Right renal cortex interstitium (tissue), 3 donors: Measurements from ENCODE around the gene MPC1. TPM values are rescaled to one million over a fixed set of nuclear protein-coding genes. Genes with fewer than 3 reads are reported as not detected.
A peak's percentile ranks its signal among the peaks of the same experiment; 100 is the strongest.
"Not testable (repeated sequence)": the region's sequence is repeated elsewhere in the genome, so short reads cannot be mapped to it uniquely, and the experiment has no call there.

Source experiments
- DNase-seq, 3 donors: peaks; one replicate each; pipeline ENCODE4 v3.0.0-alpha.2; 2013; ENCODE audit warnings: low read depth in 3 of 3, low spot score in 2 of 3
- polyA plus RNA-seq, 3 donors: library from polyadenylated mRNA; unstranded; fragments of 120-200 nt; gene quantifications; one replicate each; pipeline ENCODE4 v1.2.1, GENCODE V29; 2013; ENCODE audit not compliant: insufficient read length in 3 of 3

Gene MPC1
- polyA plus RNA-seq, 3 donors, result 73.7 to 84.1 (median 82.6) TPM

DNA sequence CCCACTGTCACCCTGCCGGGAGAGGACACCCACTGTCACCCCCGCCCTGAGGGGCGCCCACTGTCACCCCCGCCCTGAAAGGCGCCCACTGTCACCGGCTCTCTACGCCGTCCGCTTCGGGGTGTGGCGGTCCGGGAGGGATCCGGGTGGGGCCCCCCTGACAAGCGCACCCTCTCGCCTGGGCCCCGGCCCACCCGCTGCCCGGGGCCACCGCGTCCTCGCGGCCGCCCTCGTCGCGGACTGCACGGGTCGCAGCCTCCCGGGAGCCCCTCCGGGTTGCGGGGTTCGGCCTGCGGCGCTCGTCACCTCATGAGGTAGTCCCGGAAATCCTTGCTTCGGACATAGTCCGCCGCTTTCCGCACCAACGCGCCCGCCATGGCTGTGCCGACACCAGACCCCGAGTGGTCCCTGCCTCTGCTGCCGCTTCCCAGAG is 224 bp downstream of the MPC1 start:
- DNase-seq, result no peak

- DNase-seq, result peak in 2 of 3 donors; percentile 47 to 49
These were observed 824 bp downstream of the MPC1 start for GRCh38 chr6:166381733-166382499.

- DNase-seq, result no peak
These were observed 1.4 kb downstream of the MPC1 start for GRCh38 chr6:166381381-166381732.

DNA sequence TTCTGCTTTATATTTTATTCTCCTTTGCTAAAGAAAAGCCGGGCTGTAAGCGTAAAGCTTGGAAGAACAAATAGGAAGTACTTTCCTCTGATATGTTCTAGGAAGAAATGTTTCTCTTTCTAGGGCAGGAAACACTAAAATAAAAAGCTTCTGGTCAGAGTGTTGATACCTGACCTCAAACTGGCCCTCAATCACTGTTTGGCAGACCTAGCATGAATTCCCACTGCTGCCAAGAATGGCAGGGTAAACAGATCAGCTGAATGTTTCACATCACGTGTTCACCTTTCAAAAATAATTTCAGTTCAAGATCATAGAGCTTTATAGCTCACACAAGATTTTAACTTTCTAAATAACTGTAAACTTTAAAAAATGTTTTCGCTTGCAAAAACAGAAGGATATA is 2.9 kb downstream of the MPC1 start:
- no peak for DNase-seq

DNA sequence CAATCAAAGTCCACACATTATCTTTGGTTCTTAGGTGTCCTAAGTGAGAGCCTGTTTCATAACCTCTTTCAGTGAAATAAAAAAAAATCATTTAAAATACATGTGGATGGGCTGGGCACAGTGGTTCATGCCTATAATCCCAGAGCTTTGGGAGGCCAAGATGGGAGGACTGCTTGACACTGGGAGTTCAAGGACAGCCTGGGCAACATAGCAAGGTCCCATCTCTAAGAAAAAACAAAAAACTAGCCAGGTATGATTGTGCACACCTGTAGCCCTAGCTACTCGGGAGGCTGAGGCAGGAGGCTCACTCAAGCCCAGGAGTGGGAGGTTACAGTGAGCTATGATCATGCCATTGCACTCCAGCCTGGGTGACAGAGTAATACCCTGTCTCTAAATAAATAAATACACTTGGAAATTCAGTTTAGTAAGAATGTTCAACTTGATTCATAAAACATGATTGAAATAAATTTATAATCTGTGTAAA is 3.6 kb downstream of the MPC1 start:
- DNase-seq, result no peak

DNA sequence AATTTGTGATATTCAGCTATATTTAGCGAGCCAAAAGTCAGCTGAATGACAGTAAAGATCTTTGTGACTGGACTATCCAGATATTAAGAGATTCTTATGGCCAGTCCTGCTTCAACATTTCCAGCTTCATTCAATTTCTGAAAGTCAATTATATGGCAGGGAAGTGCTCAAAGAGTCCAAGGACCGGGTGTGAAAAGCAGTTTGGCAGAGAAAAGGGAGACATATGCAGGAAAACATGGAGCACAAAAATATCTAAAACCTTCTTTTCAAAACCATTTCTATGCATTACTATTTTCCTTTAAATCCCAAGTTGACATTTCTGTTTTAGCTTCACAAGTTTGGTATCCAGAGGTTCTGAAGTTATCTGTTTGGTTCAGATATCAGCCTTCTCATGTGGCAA is 5.0 kb downstream of the MPC1 start:
- no peak for DNase-seq

DNA sequence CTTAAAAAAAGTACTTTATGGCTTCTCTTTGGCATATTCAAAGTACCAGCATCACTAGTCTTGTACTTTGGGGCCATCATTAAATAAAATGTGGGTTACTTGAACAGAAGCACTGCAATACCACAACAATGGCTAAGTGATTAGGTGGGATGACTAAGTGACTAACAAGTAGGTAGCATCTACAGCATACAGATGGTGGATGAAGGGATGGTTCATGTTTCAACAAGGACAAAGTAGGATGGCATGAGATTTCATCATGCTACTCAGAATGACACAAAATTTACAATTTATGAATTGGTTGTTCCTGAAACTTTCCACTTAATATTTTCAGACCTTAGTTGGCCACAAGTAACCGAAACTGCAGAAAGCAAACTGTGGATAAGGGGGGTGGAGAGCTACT is 7.7 kb downstream of the MPC1 start:
- no peak for DNase-seq

GRCh38 chr6:166370489-166370888 is 12.3 kb downstream of the MPC1 start:
- DNase-seq, result no peak

- DNase-seq, result no peak
These were observed 13.0 kb downstream of the MPC1 start for GRCh38 chr6:166369782-166370181.

DNA sequence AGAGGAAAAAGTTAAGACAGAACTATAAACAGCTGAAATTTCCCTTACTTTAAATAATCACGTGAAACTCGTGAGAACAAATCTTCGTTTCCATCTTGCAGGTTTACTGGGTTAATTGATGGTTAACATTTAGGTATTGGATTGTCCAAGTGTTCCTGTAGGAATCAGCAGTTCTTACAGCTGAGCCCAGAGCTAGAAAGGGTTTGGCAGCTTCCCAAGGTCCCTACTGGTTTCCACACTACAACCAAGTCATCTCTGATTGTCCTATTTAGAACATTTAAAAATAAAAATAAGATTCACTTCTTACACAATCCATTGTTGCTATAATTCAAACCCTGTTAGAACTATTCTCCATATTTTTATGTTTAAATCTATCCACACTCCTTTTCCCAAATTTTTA is 15.8 kb downstream of the MPC1 start:
- no peak for DNase-seq

- DNase-seq, result no peak
These were observed 16.9 kb downstream of the MPC1 start for GRCh38 chr6:166365806-166366205.

GRCh38 chr6:166365221-166365620 is 17.5 kb downstream of the MPC1 start:
- no peak for DNase-seq

- DNase-seq, result no peak
These were observed 18.3 kb downstream of the MPC1 start for GRCh38 chr6:166364456-166364855.

DNA sequence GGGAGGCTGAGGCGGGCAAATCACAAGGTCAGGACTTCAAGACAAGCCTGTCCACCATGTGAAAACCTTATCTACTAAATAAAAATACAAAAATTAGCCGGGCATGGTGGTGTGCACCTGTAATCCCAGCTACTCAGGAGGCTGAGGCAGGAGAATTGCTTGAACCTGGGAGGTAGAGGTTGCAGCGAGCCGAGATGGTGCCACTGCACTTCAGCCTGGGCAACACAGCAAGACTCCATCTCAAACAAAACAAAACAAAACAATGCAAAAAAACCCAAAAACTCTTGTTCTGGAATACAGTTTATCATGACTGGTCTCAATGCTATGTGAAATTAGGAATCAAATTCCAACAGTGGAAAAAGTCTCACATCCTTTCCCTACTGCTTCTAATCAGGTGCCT is 20.3 kb downstream of the MPC1 start:
- not testable (repeated sequence) for DNase-seq

- no peak for DNase-seq
These were observed 21.7 kb downstream of the MPC1 start for GRCh38 chr6:166361077-166361429.

DNA sequence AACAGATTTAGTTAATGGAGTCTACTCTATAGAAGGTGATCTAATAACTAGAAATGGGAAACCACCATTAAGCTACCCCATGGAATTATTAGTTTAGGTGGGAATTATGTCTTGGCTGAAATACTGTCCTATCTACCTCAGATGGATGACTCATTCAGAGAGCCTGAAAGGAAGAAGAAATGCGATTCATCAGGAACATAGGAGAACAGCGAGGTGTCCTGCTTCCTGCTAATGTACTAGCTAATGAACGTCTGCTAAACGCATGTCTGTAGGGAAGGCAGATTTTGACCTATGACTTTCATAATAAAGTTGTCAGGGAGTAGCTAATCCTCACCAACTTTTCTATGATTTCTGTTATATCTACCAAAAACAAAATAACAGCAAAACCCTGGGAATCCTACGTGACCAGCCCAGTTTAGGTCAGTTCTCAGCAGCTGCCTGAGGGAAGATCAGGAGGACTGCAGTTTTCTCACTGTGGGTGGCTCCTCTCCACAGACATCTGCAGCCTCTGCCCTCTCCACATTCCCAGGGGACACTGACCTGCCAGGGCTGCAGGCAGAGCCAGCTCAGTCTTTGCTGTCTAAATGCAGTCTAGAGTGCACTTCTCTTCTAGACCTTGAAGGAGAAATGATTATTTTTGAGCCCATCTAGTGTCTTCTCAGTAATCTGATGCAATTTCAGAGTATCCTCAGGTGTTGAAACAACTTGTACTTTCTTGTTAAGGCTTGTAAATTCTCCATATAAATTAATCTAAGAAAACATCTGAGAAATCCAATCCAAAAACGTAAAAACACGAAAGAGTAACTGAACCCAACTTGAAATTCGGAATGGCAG is 22.3 kb downstream of the MPC1 start:
- no peak for DNase-seq

GRCh38 chr6:166355552-166355951 is 27.2 kb downstream of the MPC1 start:
- no peak for DNase-seq

- DNase-seq, result no peak
These were observed 27.8 kb downstream of the MPC1 start for GRCh38 chr6:166354965-166355364.

GRCh38 chr6:166354143-166354542 is 28.6 kb downstream of the MPC1 start:
- no peak for DNase-seq

DNA sequence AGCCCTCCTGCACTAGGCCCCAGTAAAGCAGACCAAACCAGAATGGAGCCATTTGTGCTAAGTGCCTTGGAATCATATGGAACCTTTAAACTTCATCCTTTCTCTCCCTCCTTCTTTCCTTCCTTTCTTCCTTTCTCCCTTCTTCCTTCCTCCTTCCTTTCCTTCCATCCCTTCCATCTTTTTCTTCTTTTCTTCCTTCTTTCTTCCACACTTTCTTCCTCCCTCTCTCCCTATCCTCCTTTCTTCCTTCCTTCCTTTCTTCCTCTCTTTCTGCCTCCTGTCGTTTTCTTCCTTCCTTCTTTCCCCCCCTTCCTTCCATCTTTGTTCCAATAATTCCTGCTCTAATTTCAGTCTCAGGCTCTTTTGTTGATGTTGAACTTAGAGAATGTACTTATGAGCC is 29.2 kb downstream of the MPC1 start:
- DNase-seq, result no peak

DNA sequence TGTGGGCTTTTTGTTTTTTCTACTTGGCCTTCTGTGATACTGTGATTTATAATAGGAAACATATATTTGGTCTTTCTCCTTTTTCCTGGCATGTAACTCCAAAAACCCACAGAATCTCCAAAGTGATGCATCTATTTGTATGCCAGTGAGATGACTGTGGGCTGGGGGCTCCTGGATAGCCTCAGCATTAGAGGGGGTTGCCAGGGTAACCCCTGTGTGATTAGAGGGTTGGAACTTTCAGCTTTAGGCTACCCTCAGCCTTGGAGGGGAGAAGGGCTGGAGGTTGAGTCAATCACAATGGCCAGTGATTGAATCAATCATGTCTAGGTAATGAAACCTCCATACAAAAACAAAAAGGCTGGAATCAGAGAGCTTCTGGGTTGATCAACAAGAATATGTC is 29.8 kb downstream of the MPC1 start:
- no peak for DNase-seq

- DNase-seq, result no peak
These were observed 30.9 kb downstream of the MPC1 start for GRCh38 chr6:166351715-166352285.
